Duodenal mucosa (tissue), 2 donors: Measurements from ENCODE around the gene LINC01488.

Experiments
- H3K27ac ChIP-seq: one replicate; pipeline ENCODE4 v1.7.0; 2013; ENCODE audit warnings: low read depth, low read length
- H3K27me3 ChIP-seq, 2 donors: one replicate each; pipeline ENCODE4 v1.7.0; 2013; ENCODE audit warnings: low read length in 2 of 2, control low read depth in 1 of 2; ENCODE audit not compliant: insufficient read depth in 2 of 2, control insufficient read depth in 1 of 2
- H3K36me3 ChIP-seq, 2 donors: one replicate each; pipeline ENCODE4 v1.7.0; 2013; ENCODE audit warnings: low read length in 2 of 2, control low read depth in 1 of 2; ENCODE audit not compliant: insufficient read depth in 2 of 2, control insufficient read depth in 1 of 2
- H3K4me1 ChIP-seq, 2 donors: one replicate each; pipeline ENCODE4 v1.7.0; 2013; ENCODE audit warnings: low read length in 2 of 2, control low read depth in 1 of 2; ENCODE audit not compliant: insufficient read depth in 2 of 2, control insufficient read depth in 1 of 2
- H3K4me3 ChIP-seq, 2 donors: one replicate each; pipeline ENCODE4 v1.7.0; 2013; ENCODE audit warnings: low read length in 2 of 2, low read depth in 1 of 2
- H3K9ac ChIP-seq, 2 donors: one replicate each; pipeline ENCODE4 v1.7.0; 2013; ENCODE audit warnings: low read length in 2 of 2, low read depth in 1 of 2
- H3K9me3 ChIP-seq, 2 donors: one replicate each; pipeline ENCODE4 v1.7.0; 2013; ENCODE audit warnings: low read length in 2 of 2, control low read depth in 1 of 2; ENCODE audit not compliant: control insufficient read depth in 1 of 2

Gene LINC01488

DNA sequence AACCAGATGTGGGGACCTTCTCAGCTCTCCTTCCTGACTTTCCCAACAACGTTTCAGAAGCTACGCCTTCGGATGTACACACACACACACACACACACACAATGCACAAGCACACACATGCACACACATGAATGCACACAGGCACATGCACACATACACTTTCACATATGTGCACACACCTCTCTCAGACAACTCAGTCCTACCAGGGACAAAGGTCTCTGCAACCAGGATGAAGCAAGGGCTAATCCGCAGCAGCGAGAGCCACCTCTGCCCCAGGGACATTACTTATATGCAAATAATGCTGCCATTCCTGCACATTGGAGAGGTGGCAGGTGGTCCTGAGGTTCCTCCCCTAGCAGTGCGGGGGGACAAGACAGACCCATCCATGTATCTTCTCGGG is 27.4 kb upstream of the LINC01488 start:
- Histone ChIP-seq H3K27ac (no peak overlapping the region), H3K4me1 (peaks cover 13 to 16% of the 10 kb centered on the region in 2 donors)

GRCh38 chr11:69455969-69456368 is 25.5 kb upstream of the LINC01488 start:
- no peaks in the 10 kb centered on the region for H3K36me3 ChIP-seq
- H3K4me3 ChIP-seq, result no peak overlapping the region
- H3K9ac ChIP-seq, result no peak overlapping the region
- H3K27me3 ChIP-seq, result no peaks in the 10 kb centered on the region
- H3K9me3 ChIP-seq, result peaks cover 5 to 8% of the 10 kb centered on the region in 2 donors
- peaks cover 24 to 26% of the 10 kb centered on the region in 2 donors for H3K4me1 ChIP-seq
- no peak overlapping the region for H3K27ac ChIP-seq

More for the DNA sequence above, 27.4 kb upstream of the LINC01488 start:
- Histone ChIP-seq H3K27me3 (no peaks in the 10 kb centered on the region), H3K4me3 (no peak overlapping the region), H3K9me3 (peaks cover 0 to 4% of the 10 kb centered on the region in 2 donors), H3K36me3 (no peaks in the 10 kb centered on the region), H3K9ac (peak overlapping the region in 1 of 2 donors; percentile 51)

- no peaks in the 10 kb centered on the region for H3K36me3 ChIP-seq
- peaks cover 24 to 26% of the 10 kb centered on the region in 2 donors for H3K4me1 ChIP-seq
- peaks cover 5 to 8% of the 10 kb centered on the region in 2 donors for H3K9me3 ChIP-seq
- no peak overlapping the region for H3K27ac ChIP-seq
- no peak overlapping the region for H3K9ac ChIP-seq
- H3K27me3 ChIP-seq, result no peaks in the 10 kb centered on the region
- H3K4me3 ChIP-seq, result no peak overlapping the region
Measured at GRCh38 chr11:69456712-69457111, 24.8 kb upstream of the LINC01488 start.

GRCh38 chr11:69459848-69460539 is 21.5 kb upstream of the LINC01488 start:
- H3K4me3 ChIP-seq, result peak overlapping the region in 1 of 2 donors; percentile 1
- H3K27ac ChIP-seq, result no peak overlapping the region
- no peaks in the 10 kb centered on the region for H3K27me3 ChIP-seq
- H3K4me1 ChIP-seq, result peaks cover 27 to 39% of the 10 kb centered on the region in 2 donors
- H3K36me3 ChIP-seq, result no peaks in the 10 kb centered on the region
- H3K9ac ChIP-seq, result no peak overlapping the region
- peaks cover 5 to 8% of the 10 kb centered on the region in 2 donors for H3K9me3 ChIP-seq

GRCh38 chr11:69460540-69461257 is 20.8 kb upstream of the LINC01488 start:
- H3K27ac ChIP-seq, result no peak overlapping the region
- H3K9me3 ChIP-seq, result peaks cover 5 to 8% of the 10 kb centered on the region in 2 donors
- H3K4me3 ChIP-seq, result peak overlapping the region in 1 of 2 donors; percentile 1
- peaks cover 35 to 45% of the 10 kb centered on the region in 2 donors for H3K4me1 ChIP-seq
- H3K36me3 ChIP-seq, result no peaks in the 10 kb centered on the region
- H3K27me3 ChIP-seq, result no peaks in the 10 kb centered on the region
- H3K9ac ChIP-seq, result no peak overlapping the region

- Histone ChIP-seq H3K9ac (no peak overlapping the region), H3K27ac (no peak overlapping the region), H3K4me1 (peaks cover 42 to 50% of the 10 kb centered on the region in 2 donors), H3K9me3 (peaks cover 5 to 8% of the 10 kb centered on the region in 2 donors), H3K27me3 (no peaks in the 10 kb centered on the region), H3K36me3 (no peaks in the 10 kb centered on the region), H3K4me3 (no peak overlapping the region)
Measured at GRCh38 chr11:69461272-69461962, 20.0 kb upstream of the LINC01488 start.

DNA sequence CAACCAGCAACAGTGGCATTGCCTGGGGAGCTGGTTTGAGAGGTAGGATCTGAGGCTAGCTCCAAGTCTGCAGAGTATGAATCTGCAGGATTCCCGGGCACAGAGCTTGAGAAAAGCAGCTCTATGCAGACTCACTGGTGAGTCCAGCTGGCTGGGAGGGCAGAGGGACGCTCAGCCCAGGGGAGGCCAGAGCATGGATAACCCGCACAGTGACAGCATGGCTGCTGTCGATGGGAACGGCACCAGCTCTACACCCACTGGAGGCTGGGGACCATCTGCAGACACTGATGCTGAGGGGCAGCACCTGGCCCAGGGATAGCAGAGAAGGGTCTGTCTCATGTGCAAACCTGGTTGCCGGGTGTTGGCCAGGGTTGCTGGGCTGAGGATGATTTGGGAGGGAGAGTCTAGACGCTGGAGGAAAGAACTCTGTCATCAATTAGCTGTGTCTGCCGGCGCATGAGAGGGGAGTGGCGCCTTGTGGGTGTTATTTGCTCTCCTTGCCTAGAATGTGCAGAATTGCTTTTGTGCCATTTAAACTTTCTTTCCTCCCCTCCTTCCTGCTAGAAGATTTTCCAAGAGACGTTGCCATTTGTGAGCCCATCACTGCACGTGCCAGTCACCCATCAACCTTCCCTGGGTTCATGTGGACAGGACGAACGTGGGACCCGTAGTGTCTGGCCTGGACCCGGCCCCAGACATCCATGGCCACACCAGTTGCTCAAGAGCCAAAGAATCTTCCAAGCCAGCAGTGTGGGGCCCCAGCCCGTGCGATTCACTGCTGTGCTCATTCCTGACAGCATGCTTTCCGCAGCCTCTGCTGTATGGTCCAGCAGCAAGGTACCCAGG is 19.1 kb upstream of the LINC01488 start:
- Histone ChIP-seq H3K4me1 (peaks cover 42 to 50% of the 10 kb centered on the region in 2 donors), H3K9ac (no peak overlapping the region), H3K9me3 (peaks cover 4 to 5% of the 10 kb centered on the region in 2 donors), H3K36me3 (no peaks in the 10 kb centered on the region), H3K4me3 (no peak overlapping the region), H3K27me3 (no peaks in the 10 kb centered on the region), H3K27ac (no peak overlapping the region)

GRCh38 chr11:69463181-69463994 is 18.1 kb upstream of the LINC01488 start:
- Histone ChIP-seq H3K27ac (no peak overlapping the region), H3K9me3 (peaks cover 4 to 5% of the 10 kb centered on the region in 2 donors), H3K9ac (no peak overlapping the region), H3K4me1 (peaks cover 42 to 50% of the 10 kb centered on the region in 2 donors), H3K27me3 (no peaks in the 10 kb centered on the region), H3K36me3 (no peaks in the 10 kb centered on the region), H3K4me3 (no peak overlapping the region)
